Measurements from ENCODE around the gene DOCK2. TPM values are rescaled to one million over a fixed set of nuclear protein-coding genes. Genes with fewer than 3 reads are reported as not detected.

DOCK2 gene
- polyA plus RNA-seq, 2 of the 4 experiments (the other 2 are of a cell fraction): 2.1 to 4.6 TPM

GRCh38 chr5:169848271-169848670 is 211.2 kb downstream of the DOCK2 start:
- no peak for ATAC-seq
- 43% methylated on average over 2 of the region's 3 CpGs for WGBS (ENCODE audit: missing lambda C conversion rate)

GRCh38 chr5:169848792-169849191 is 211.7 kb downstream of the DOCK2 start:
- ChIA-PET CTCF (interaction anchor here (1.8 to 2.9 kb wide), 2 partner anchors 42 to 132 kb away, joined by 4 to 17 read pairs; partner anchors contain the start of gene INSYN2B), POLR2A (no interaction called here)
- no peak for FAIRE-seq
- TF ChIP-seq HES2 (IDR thresholded peaks at IDR 0.05): no peak
- TF ChIP-seq ZC3H11A (IDR thresholded peaks at IDR 0.05): no peak
- no peak for TF ChIP-seq GATA3 (IDR thresholded peaks at IDR 0.05; ENCODE audit: borderline replicate concordance)
- no peak for TF ChIP-seq CHD4 (IDR thresholded peaks at IDR 0.05; ENCODE audit: borderline replicate concordance)
- TF ChIP-seq PBX3 (IDR thresholded peaks at IDR 0.05): no peak
- no peak for TF ChIP-seq TP53 (CRISPR knock-in tag; IDR thresholded peaks at IDR 0.05)
- TF ChIP-seq JUN (IDR thresholded peaks at IDR 0.05): no peak
- TF ChIP-seq NPAS2 (CRISPR knock-in tag; IDR thresholded peaks at IDR 0.05; ENCODE audit: borderline replicate concordance): no peak
- no peak for TF ChIP-seq NR3C1 (IDR thresholded peaks at IDR 0.05)
- TF ChIP-seq RARB (CRISPR knock-in tag; IDR thresholded peaks at IDR 0.05): no peak
- TF ChIP-seq FOXS1 (CRISPR knock-in tag; IDR thresholded peaks at IDR 0.05): no peak
- Histone ChIP-seq H3K4me1 (no peaks in the 10 kb centered on the region), H3K9me3 (peaks cover 25% of the 10 kb centered on the region), H3K4me2 (no peak overlapping the region), H3K27ac (no peak overlapping the region), H3K4me3 (no peak overlapping the region)
- WGBS (ENCODE audit: missing lambda C conversion rate): 33% methylated on average over 2 of the region's 2 CpGs
- no peak for DNase-seq (ENCODE audit: low read depth in 1 of 2, low spot score in 1 of 2)
- no peak for ATAC-seq

More at GRCh38 chr5:169848271-169848670, 211.2 kb downstream of the DOCK2 start:
- ChIA-PET POLR2A (no interaction called here), CTCF (interaction anchor here (1.8 kb wide), 1 partner anchor 42 kb away, joined by 4 read pairs; no protein-coding TSS in a partner anchor)
- FAIRE-seq (no peak), DNase-seq (ENCODE audit: low read depth in 1 of 2, low spot score in 1 of 2) (no peak)
- H3K9me3 ChIP-seq: peaks cover 25% of the 10 kb centered on the region
- H3K4me3 ChIP-seq: no peak overlapping the region
- no peak for TF ChIP-seq HOXB13 (CRISPR knock-in tag; IDR thresholded peaks at IDR 0.05; ENCODE audit: low read depth)
- TF ChIP-seq HEYL (CRISPR knock-in tag; IDR thresholded peaks at IDR 0.05): no peak
- TF ChIP-seq ELK1 (IDR thresholded peaks at IDR 0.05; ENCODE audit: low read depth, low read length): no peak
- TF ChIP-seq NFE2L2 (conservative IDR thresholded peaks at IDR 0.05; ENCODE audit: low read length): no peak
- no peak for TF ChIP-seq FOSL2 (IDR thresholded peaks at IDR 0.05)
- TF ChIP-seq FOSL2 (CRISPR knock-in tag; IDR thresholded peaks at IDR 0.05): no peak
- no peak for TF ChIP-seq SREBF2 (IDR thresholded peaks at IDR 0.05)
- TF ChIP-seq JUN (IDR thresholded peaks at IDR 0.05): no peak
- TF ChIP-seq RAD21 (conservative IDR thresholded peaks at IDR 0.05 in 1 of 2, IDR thresholded peaks at IDR 0.05 in 1 of 2): no peak
- TF ChIP-seq ZSCAN20 (CRISPR knock-in tag; IDR thresholded peaks at IDR 0.05): no peak
- no peak for TF ChIP-seq MAX (IDR thresholded peaks at IDR 0.05)
- no peak for TF ChIP-seq MAZ (IDR thresholded peaks at IDR 0.05; ENCODE audit: borderline replicate concordance, low read depth, low read length)
- no peak for TF ChIP-seq CBX8 (IDR thresholded peaks at IDR 0.05)
- TF ChIP-seq EP300 (IDR thresholded peaks at IDR 0.05): no peak
- no peak for TF ChIP-seq JUNB (IDR thresholded peaks at IDR 0.05)
- no peak overlapping the region for H3K27ac ChIP-seq
- no peak overlapping the region for H3K4me2 ChIP-seq
- no peaks in the 10 kb centered on the region for H3K4me1 ChIP-seq

GRCh38 chr5:169850409-169850808 is 213.3 kb downstream of the DOCK2 start:
- 83% methylated on average over 2 of the region's 2 CpGs for WGBS (ENCODE audit: missing lambda C conversion rate)
- no peak for TF ChIP-seq HES2 (IDR thresholded peaks at IDR 0.05)
- TF ChIP-seq POLR2A (IDR thresholded peaks at IDR 0.05; ENCODE audit: low read length): no peak
- TF ChIP-seq CHD2 (IDR thresholded peaks at IDR 0.05; ENCODE audit: low read length, partially characterized antibody): no peak
- TF ChIP-seq ZFP36 (IDR thresholded peaks at IDR 0.05; ENCODE audit: borderline replicate concordance, partially characterized antibody): no peak
- TF ChIP-seq POLR2AphosphoS2 (conservative IDR thresholded peaks at IDR 0.05; ENCODE audit: low read length): no peak
- TF ChIP-seq BHLHE40 (IDR thresholded peaks at IDR 0.05; ENCODE audit: low read depth, low read length): no peak
- TF ChIP-seq RAD21 (conservative IDR thresholded peaks at IDR 0.05 in 1 of 2, IDR thresholded peaks at IDR 0.05 in 1 of 2): 0 out of 5 replicates have a peak, but pooled peaks of 1 of the 2 experiments have one; percentile 18
- no peak for TF ChIP-seq E2F6 (IDR thresholded peaks at IDR 0.05; ENCODE audit: borderline replicate concordance, low read depth)
- no peak for TF ChIP-seq GATA3 (IDR thresholded peaks at IDR 0.05; ENCODE audit: borderline replicate concordance)
- no peak for TF ChIP-seq EHMT2 (IDR thresholded peaks at IDR 0.05; ENCODE audit: low read depth)
- TF ChIP-seq KDM5A (IDR thresholded peaks at IDR 0.05): no peak
- no peak for TF ChIP-seq PHF8 (IDR thresholded peaks at IDR 0.05; ENCODE audit: borderline replicate concordance, low read depth)
- TF ChIP-seq TFCP2L1 (CRISPR knock-in tag; IDR thresholded peaks at IDR 0.05): no peak

More at GRCh38 chr5:169850409-169850808, 213.3 kb downstream of the DOCK2 start:
- ATAC-seq: no peak
- H3K4me1 ChIP-seq: no peaks in the 10 kb centered on the region
- H3K9me3 ChIP-seq: peaks cover 25% of the 10 kb centered on the region
- DNase-seq (ENCODE audit: low read depth in 1 of 2, low spot score in 1 of 2): peak in 1 of 2 experiments; percentile 30
- H3K4me2 ChIP-seq: no peak overlapping the region
- no peak for FAIRE-seq
- ChIA-PET POLR2A (no interaction called here), CTCF (interaction anchor here (2.9 kb wide), 1 partner anchor 130 kb away, joined by 17 read pairs; the partner anchor contains the start of gene INSYN2B)
- no peak overlapping the region for H3K4me3 ChIP-seq
- no peak overlapping the region for H3K27ac ChIP-seq

Measured in A549 (cell line).